MM.1S (cell line): ENCODE measurements around the gene OPRL1.
"Not testable (repeated sequence)": the region's sequence is repeated elsewhere in the genome, so short reads cannot be mapped to it uniquely, and the experiment has no call there.

Source experiments
- CTCF ChIP-seq: fragments of 300-600 bp; sonication (generic); IDR thresholded peaks from 2 replicates; pipeline ENCODE4 v1.5.1; 2016; ENCODE audit warnings: antibody characterized with exemption, low read length, mixed read lengths
- EZH2 ChIP-seq: fragments of 300-600 bp; sonication (generic); optimal IDR thresholded peaks from 2 replicates; pipeline ENCODE3; 2017; ENCODE audit warnings: low read depth, mild to moderate bottlenecking, antibody characterized with exemption, low read length, mixed read lengths
- EZH2phosphoT487 ChIP-seq: fragments of 300-600 bp; sonication (generic); IDR thresholded peaks from 2 replicates; pipeline ENCODE4 v1.6.1; 2018; ENCODE audit warnings: antibody characterized with exemption, low read length

DNA sequence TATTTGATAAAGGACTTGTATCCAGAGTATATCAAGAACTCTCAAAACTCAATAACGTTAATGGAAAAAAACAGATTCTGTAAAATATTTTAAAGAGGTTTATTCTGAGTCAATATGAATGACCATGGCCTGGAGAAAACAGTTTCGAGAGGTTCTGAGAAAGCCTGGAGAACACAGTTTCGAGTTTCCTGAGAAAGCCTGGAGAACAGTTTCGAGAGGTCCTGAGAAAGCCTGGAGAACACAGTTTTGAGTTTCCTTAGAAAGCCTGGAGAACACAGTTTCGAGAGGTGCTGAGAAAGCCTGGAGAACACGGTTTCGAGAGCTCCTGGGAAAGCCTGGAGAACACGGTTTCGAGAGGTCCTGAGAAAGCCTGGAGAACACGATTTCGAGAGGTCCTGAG is 43.0 kb downstream of the OPRL1 start:
- not testable (repeated sequence) for TF ChIP-seq CTCF, EZH2, EZH2phosphoT487
